Measurements from ENCODE around the gene IFT80. TPM values are rescaled to one million over a fixed set of nuclear protein-coding genes. Genes with fewer than 3 reads are reported as not detected.

IFT80 gene
- total and polyA plus RNA-seq, 9 of the 15 experiments (the other 6 are each of a cell fraction or from before 2014, with no cell fraction given): 6.7 to 21.1 (median 16.4) TPM

DNA sequence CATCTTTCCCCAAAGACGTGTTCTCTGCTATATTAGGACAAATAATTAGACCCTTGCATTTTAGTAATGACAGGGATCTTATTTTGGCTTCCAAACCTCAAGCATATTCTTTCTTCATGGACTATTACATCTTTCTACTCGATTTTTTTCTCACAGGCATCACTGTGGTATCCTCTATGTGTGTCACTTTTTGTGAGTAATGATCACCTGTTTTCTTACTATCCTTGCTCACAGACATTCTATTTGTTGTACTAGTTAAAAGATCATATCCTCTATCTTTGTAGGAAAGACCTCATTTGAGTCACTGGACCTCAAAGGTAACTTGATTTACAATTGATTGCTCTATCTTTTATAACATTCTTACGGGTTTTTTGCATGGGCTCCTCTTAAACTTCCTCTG is 167.0 kb downstream of the IFT80 start:
- intact Hi-C loops (cut with micrococcal nuclease): no loop called here
- in situ Hi-C loops (cut with MboI): no loop called here
- no peak overlapping the region for H3K27ac ChIP-seq (ENCODE audit: extremely low read depth, low read depth, low read length)
- no peaks in the 10 kb centered on the region for H3K9me1 ChIP-seq (ENCODE audit: control insufficient read depth, insufficient read depth, low read length)
- H3K4me3 ChIP-seq: no peak overlapping the region
- CTCF ChIA-PET (ENCODE audit: low intra/inter-chr PET ratio): interaction anchor here (0.6 kb wide), 1 partner anchor 9 kb away, joined by 3 read pairs; no protein-coding TSS in a partner anchor
- 0% methylated on average over 3 of the region's 3 CpGs for WGBS (ENCODE audit: insufficient coverage, low coverage, missing lambda C conversion rate)
- no peak overlapping the region for H3K4me2 ChIP-seq (ENCODE audit: insufficient read depth, low read length)
- 0 out of 5 replicates have a peak, but pooled peaks cover 0 to 2% of the 10 kb centered on the region in 2 experiments for H3K27me3 ChIP-seq (ENCODE audit: control insufficient read depth in 2 of 2, insufficient read depth in 2 of 2, low read length in 2 of 2)
- POLR2A ChIA-PET: no interaction called here
- no peak overlapping the region for H2AFZ ChIP-seq (ENCODE audit: low read depth, low read length)
- FAIRE-seq (no peak), ATAC-seq (no peak), DNase-seq (ENCODE audit: extremely low read depth in 1 of 4, low spot score in 3 of 4) (no peak)
- H3K36me3 ChIP-seq (ENCODE audit: control insufficient read depth, insufficient read depth, low read length): no peaks in the 10 kb centered on the region
- H3K9me3 ChIP-seq (replicated peaks; ENCODE audit: control insufficient read depth, insufficient read depth, low read depth, low read length): no peaks in the 10 kb centered on the region
- BruUV-seq (replicated peaks): no TSS peak
- H3K79me2 ChIP-seq (ENCODE audit: control insufficient read depth, insufficient read depth, low read length): no peaks in the 10 kb centered on the region
- H3K9ac ChIP-seq (ENCODE audit: insufficient read depth in 1 of 2, low read depth in 2 of 2, low read length in 2 of 2): no peak overlapping the region
- H3K4me1 ChIP-seq (replicated peaks in 1 of 2; ENCODE audit: control insufficient read depth in 2 of 2, insufficient read depth in 2 of 2, low read length in 2 of 2): no peaks in the 10 kb centered on the region; a peak in 1 of 5 replicates
- no peaks in the 10 kb centered on the region for H4K20me1 ChIP-seq (replicated peaks; ENCODE audit: control insufficient read depth, insufficient read depth, low read length)
- no peak for TF ChIP-seq POLR2AphosphoS2 (IDR thresholded peaks at IDR 0.05; ENCODE audit: low read length)
- TF ChIP-seq, protein P1, sequence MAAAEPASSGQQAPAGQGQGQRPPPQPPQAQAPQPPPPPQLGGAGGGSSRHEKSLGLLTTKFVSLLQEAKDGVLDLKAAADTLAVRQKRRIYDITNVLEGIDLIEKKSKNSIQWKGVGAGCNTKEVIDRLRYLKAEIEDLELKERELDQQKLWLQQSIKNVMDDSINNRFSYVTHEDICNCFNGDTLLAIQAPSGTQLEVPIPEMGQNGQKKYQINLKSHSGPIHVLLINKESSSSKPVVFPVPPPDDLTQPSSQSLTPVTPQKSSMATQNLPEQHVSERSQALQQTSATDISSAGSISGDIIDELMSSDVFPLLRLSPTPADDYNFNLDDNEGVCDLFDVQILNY (CRISPR knock-in tag; IDR thresholded peaks at IDR 0.05): no peak
- TF ChIP-seq SMARCB1 (IDR thresholded peaks at IDR 0.05; ENCODE audit: insufficient read length, low read depth): no peak
- TF ChIP-seq ZNF165 (CRISPR knock-in tag; IDR thresholded peaks at IDR 0.05; ENCODE audit: borderline replicate concordance): no peak
- TF ChIP-seq, protein P2, sequence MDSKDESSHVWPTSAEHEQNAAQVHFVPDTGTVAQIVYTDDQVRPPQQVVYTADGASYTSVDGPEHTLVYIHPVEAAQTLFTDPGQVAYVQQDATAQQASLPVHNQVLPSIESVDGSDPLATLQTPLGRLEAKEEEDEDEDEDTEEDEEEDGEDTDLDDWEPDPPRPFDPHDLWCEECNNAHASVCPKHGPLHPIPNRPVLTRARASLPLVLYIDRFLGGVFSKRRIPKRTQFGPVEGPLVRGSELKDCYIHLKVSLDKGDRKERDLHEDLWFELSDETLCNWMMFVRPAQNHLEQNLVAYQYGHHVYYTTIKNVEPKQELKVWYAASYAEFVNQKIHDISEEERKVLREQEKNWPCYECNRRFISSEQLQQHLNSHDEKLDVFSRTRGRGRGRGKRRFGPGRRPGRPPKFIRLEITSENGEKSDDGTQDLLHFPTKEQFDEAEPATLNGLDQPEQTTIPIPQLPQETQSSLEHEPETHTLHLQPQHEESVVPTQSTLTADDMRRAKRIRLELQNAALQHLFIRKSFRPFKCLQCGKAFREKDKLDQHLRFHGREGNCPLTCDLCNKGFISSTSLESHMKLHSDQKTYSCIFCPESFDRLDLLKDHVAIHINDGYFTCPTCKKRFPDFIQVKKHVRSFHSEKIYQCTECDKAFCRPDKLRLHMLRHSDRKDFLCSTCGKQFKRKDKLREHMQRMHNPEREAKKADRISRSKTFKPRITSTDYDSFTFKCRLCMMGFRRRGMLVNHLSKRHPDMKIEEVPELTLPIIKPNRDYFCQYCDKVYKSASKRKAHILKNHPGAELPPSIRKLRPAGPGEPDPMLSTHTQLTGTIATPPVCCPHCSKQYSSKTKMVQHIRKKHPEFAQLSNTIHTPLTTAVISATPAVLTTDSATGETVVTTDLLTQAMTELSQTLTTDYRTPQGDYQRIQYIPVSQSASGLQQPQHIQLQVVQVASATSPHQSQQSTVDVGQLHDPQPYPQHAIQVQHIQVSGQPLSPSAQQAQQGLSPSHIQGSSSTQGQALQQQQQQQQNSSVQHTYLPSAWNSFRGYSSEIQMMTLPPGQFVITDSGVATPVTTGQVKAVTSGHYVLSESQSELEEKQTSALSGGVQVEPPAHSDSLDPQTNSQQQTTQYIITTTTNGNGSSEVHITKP (IDR thresholded peaks at IDR 0.05; ENCODE audit: partially characterized antibody): no peak
- no peak for TF ChIP-seq DPF2 (IDR thresholded peaks at IDR 0.05)
- TF ChIP-seq ZNF695 (CRISPR knock-in tag; IDR thresholded peaks at IDR 0.05): no peak
- TF ChIP-seq ILK (tag; IDR thresholded peaks at IDR 0.05; ENCODE audit: borderline replicate concordance, low read depth): no peak
- TF ChIP-seq, protein P3, sequence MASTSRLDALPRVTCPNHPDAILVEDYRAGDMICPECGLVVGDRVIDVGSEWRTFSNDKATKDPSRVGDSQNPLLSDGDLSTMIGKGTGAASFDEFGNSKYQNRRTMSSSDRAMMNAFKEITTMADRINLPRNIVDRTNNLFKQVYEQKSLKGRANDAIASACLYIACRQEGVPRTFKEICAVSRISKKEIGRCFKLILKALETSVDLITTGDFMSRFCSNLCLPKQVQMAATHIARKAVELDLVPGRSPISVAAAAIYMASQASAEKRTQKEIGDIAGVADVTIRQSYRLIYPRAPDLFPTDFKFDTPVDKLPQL (IDR thresholded peaks at IDR 0.05; ENCODE audit: extremely low read depth, insufficient read length): no peak

Data from K562 (cell line).